ENCODE results near the gene SLC4A2.
A peak's percentile ranks its signal among the peaks of the same experiment; 100 is the strongest.

SLC4A2 gene

DNA sequence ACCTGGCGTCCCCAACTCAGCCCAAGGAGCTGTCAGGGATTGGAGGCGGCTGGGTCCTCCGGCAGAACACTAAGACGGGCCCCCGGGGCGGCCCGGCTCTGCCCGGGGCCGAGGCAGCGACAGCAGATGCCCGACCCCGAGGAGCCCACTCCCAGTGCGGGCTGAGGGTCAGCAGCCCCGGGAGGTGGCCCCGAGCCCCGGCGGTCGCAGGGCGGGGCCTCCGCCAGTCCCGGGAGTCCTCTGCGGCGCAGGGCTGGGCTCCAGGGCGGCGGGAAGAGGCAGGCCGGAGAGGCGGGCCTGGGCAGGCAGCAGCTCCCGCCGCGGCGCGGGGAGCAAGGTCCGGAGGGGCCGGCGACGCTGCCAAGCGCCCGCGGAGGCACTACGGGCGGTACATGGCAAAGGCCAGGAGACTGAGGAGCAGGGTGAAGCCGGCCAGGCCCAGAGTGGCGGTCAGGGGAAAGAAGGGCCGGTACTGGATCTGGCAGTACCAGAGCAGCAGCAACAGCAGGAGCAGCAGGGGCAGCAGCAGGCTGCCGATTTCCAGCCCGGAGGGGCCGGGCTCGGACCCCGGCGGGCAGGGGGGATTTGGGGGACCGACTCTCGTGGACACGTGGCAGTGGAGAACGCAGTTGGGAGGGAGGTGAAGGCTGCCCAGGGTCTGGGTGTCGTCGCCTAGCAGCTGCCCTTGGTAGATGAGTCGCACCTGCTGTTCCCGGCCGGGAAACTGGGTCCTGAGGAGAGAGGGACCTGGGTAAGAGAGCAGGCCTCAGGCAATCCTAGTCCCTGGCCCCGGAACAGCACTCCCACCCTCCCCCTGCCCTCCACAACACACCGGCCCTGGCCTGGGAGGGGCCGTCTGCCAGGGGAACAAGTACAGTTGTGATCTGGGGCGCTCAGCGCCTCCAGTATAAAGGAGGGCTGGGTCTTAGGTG, 22.0 kb downstream of the SLC4A2 start:
- no peak for DNase-seq (ENCODE audit: low read depth in 2 of 2)

DNA sequence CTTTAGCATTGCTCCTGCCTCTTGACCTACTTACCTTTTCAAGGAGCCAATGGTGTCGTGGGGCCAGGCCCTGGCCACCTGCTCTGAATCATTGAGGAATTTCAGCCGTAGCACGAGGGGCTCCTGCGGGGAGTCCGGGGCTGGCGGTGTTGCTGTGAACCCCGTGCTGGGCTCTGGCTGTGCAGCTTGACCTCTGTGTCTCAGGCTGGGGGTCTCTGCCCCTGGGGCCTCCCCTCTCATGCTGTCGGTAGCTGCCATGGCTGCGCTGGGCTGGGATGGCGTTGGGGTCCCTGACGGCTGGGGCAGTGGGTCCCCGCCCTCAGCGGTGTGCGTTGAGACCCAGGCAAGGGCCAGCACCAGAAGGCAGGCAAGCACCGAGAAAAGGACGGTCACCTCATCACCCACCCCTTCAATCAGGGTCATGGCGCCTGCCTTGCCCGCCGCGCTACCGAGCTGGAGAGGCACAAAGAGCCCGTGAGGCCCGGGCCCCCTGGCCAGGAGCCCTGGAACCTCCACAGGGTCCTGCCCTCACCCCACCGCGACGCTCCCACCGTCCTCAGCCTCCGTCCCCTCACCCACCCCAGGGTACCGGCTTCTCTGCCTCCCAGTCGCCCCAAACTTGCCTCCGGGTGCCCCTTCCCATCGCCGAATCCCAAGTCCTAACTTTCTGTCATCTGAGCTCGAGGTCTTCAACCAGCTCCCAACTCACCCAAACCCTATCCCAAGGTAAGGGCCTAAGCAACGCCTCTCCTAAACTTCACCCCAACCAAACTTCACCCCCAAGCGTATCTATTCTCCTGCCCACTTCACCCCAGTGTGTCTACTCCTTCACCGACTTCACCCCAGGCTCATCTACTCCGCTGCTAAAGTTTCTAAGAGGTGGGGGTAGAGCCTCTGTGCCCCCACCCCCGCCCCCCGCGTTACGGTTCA, 23.0 kb downstream of the SLC4A2 start:
- DNase-seq (ENCODE audit: low read depth in 2 of 2): no peak

DNA sequence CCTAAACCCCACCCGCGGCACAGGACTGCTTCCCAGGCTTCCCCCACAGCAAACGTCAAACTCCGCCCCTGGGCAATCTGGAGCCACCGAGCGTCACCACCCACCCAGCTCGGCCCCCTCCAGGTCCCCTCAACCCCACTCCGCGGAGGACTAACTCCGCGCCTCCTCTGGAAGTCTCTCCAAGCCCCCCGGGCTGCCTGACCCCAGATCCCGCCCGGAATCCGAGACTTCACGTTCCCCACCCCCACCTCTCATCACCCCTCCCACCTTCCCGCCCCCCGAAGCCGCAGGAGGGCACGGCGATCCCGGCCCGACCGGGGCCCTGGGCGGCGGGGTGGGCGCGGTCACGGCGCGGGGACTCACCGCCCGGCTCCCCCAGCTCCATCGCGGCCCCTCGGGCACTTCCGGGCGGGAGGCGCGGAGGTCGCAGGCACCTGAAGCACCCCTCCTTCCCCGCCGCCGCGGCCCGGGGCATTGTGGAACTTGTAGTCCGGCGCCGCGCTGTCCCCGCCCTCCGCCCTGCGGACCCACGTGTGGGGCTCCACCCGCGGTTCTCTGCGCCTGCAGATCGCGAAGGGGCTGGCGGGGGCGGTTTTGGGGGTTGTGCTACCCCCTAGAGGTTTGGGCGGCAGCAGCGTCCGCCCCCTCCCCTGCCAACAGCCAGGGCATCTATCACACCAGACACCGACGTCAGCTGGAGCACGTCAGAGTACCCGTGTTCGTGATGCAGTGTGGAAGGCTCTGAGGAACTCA, 23.9 kb downstream of the SLC4A2 start, which contains the start of gene TMUB1:
Gene TMUB1, minus strand, starts transcription at position 423 of the 753 bp plus-strand sequence. CDS start 930 bp downstream, outside the sequence.
- peak; percentile 64 to 66 for DNase-seq (ENCODE audit: low read depth in 2 of 2)

- DNase-seq (ENCODE audit: low read depth in 2 of 2): no peak
Measured at GRCh38 chr7:151083824-151084160, 24.4 kb downstream of the SLC4A2 start.

DNA sequence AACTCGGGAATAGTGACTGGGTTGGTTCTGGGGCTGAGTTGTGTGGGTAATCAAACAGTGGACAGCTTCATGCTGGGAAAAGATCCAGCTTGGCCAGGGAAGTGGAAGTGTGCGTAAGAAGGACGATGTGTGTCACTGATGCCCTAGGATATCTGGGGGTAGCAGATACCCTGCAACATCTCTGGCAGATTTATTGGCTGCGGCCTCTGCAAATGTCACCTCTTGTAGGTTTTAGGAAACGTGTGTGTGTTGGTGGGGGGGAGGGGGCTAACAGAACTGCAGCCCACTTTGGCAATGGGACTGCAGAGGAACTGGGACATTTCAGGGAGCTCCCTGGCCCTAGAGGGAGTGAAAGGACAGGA, 25.9 kb downstream of the SLC4A2 start:
- DNase-seq (ENCODE audit: low read depth in 2 of 2): no peak

DNA sequence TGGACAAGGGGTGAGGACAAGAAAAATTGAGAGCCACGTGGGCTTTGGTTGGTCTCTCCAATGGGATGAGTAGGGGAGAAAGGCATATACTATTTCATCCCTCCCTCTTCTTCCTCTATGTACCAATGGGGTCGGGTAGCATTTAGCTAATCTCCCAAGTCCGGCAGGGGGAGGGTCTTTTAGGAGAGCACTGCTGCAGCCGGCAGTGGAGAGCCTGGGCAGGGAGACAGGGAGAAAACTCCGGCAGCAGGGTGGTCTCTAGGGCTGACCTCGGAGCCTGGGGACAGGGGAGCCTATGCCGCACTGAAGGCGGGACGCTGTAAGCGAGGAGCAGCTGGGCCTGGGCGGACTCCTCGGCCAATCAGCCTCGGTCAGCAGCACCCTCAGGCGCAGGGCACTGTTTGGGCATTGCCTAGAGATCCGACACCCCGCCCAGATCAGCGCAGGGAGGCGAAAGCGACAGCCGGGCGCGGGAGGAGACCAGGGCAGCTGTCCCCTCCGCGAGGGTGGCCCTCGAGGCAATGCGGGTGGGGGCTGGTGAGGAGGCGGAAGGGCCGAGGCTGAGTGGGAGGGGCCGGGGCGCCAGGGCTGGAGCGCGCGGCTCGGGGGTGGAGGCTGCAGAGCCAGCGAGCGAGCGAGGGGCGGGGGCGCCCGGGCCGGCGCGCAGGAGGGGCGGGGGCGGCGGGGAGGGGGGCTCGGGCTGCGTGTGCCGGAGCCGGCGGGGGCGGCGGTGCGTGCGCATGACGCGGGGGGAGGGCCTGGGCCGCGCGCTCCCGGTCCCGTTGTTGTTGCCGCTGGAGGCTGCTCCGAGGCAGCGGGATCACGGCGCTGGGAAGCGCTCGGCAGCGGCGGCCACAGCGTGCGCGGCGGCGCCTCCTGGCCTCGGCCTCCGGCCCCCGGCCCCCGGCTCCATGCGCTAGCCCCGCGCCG, 26.6 kb downstream of the SLC4A2 start, which contains the start of gene AGAP3:
Gene AGAP3, plus strand, starts transcription at position 785 of the 930 bp plus-strand sequence. CDS start 267 bp downstream, outside the sequence.
- DNase-seq (ENCODE audit: low read depth in 2 of 2): no peak

- no peak for DNase-seq (ENCODE audit: low read depth in 2 of 2)
Measured at GRCh38 chr7:151086802-151087244, 27.4 kb downstream of the SLC4A2 start.

- DNase-seq (ENCODE audit: low read depth in 2 of 2): no peak
Measured at GRCh38 chr7:151087245-151088018, 28.0 kb downstream of the SLC4A2 start.

DNA sequence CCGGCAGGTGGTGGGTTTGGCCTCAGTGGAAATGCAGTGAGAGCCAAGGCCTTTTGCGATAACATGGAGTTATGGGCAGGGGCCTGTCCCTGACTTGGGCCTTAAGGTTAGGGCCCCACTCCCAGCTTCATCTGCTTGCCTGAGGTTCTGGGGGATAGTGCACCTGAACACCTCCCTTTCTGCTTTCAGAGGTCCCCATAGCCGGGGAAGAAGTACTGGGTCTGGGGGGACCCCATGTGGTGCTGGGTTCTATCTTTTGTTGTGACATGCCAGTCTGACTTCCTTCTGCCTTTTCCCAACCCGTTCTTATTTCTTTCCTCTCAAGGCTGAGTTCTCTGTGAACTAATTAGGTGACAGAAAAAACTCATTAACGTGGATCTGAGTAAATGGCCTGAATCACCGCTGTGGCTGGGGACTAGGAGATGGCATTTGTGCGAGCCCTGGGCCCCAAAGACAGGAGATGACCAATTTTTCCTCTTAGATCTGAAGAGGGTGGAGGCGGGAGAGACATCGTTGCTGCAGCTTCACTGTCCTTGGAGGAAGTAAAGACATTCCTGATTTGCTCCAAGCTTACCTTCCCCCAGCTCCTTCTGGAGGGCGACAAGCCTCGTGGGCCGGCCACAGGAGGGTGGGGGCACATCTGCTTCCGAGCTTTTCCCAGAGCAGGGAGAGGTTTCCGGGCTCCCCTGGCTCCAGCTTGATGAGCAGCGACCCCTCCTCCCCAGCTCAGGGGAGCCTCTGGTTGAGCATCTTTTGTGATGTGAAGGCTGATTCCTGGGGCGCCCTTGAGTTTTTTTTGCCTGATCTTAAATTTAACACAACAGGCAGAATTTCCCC, 28.8 kb downstream of the SLC4A2 start:
- DNase-seq (ENCODE audit: low read depth in 2 of 2): no peak

GRCh38 chr7:151088856-151089699, 29.7 kb downstream of the SLC4A2 start:
- DNase-seq (ENCODE audit: low read depth in 2 of 2): no peak

DNA sequence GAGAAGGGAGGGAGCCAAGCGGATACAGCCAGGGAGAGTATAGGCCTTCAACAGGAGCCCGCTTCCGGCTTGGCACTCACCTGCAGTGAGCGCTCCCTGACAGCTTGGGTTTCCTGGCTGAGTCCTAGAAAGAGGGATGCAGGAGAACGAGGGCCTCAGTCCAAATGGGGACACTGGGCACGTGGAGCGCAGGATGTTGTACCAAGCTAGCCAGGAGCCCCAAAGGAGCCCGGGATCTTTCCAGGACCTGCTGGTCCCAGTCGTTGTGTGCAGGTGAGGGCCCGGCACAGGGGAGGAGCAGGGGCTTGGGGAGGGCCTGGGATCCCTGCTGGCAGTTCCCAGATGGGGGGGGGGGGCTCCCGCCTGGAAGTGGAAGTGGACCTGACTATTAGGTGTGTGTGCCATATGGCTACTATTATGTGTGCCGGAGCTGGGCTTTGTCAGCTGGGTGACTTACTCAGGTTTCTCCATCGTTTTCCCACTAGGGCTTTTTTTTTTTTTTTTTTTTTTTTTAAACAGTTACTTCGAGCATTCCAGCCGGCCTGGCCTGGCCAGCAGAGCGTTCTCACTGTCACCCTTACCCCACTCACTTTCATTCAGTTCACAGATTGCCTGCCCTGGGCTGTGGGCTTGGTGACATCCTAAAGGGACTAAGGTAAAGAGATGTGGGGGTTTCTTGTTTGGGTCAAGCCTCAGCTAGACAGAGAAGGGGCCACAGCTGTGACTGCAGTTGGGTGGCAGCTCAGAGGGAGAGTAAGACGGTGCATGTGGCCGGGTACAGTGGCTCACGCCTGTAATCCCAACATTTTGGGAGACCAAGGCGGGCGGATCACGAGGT, 30.7 kb downstream of the SLC4A2 start:
- DNase-seq (ENCODE audit: low read depth in 2 of 2): no peak

DNA sequence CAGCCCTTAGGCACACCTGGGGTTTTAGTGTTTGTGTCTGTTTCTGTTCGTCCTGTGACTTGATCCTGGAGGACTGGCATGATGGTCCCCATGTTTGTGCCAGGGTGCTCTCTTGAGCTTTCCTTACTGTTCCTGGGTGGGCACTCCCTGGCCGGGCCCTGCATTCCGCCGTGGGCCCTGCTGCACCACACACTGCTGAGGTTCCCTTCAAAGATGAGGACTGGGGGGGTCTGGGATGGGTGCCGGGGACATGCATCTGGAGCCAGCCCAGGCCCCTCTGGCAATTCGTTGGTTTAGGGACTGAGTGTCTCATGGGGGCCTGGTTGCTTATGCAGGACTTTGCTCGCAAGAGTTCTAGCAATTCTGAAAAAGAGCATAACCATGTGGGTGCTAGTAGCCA, 31.6 kb downstream of the SLC4A2 start:
- no peak for DNase-seq (ENCODE audit: low read depth in 2 of 2)

GRCh38 chr7:151091431-151091830, 32.0 kb downstream of the SLC4A2 start:
- DNase-seq (ENCODE audit: low read depth in 2 of 2): no peak

DNA sequence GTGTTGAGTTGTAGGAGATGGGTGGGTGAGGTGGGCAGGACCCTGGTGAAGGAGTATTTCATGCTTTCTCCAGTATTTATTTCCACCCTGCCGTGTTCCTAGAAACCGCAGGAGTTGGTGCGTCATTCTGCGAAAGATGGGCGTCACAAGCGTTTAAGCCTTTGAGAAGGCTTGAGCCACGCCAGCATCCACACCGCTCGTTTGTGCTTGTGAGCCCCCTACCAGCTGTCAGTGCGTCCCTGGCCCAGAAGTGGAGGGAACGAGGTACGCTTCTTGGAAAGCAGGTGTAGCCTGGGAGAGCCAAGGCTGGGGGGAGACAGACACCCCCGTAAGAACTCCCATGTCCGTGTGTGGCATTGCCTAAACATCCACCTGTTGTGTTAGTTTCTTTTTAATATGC, 32.6 kb downstream of the SLC4A2 start:
- DNase-seq (ENCODE audit: low read depth in 2 of 2): no peak

DNA sequence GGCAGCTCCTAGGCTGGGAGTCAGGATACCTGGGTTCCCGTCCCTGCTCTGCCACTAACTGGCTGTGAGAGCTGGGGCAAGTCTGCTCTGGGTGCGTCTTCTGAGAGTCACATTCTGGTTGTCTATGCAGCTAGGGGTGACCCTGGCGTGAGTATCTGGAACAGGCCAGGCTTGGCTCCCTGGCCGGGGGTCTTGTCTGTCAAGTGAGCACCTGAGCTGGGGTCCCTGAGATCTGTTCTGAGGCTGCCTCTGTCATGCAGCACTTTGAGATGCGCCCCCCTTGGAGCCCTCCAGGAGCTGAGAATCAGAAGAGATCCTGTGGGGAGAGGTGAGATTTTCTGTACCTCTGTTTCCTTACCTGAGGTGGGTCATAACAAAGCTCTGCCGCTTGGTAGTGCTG, 34.4 kb downstream of the SLC4A2 start:
- no peak for DNase-seq (ENCODE audit: low read depth in 2 of 2)

DNA sequence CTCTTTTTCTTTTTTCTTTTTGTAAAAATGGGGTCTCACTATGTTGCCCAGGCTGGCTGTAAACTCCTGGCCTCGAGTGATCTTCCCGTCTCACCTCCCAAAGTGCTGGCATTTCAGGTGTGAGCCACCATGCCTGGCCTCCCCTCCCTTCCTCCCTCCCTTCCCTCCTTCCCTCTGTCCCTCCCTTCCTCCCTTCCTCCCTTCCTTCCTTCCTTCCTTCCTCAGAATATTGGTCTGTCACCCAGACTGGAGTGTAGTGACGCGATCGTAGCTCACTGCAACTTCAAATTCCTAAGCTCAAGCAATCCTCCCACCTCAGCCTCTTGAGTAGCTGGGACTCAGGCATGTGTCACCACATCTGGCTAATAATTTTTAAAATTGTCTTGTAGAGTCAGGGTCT, 35.3 kb downstream of the SLC4A2 start:
- no peak for DNase-seq (ENCODE audit: low read depth in 2 of 2)

Data from stimulated activated CD8-positive, alpha-beta memory T cell treated with anti-CD3 and anti-CD28 coated beads, Interleukin-7, amount 100 ng/mL, for 1 hour (primary cell).